Karpas-422 (cell line): ENCODE results near the gene ANKFN1. TPM values are rescaled to one million over a fixed set of nuclear protein-coding genes. Genes with fewer than 3 reads are reported as not detected.
A peak's percentile ranks its signal among the peaks of the same experiment; 100 is the strongest.

ENCODE experiments used
- DNase-seq: peaks from one replicate; pipeline ENCODE4 v3.0.0-alpha.2; 2015
- H2AFZ ChIP-seq: fragments of 200-600 bp; sonication (generic); 2 replicates; pipeline ENCODE4 v1.6.1; 2014; ENCODE audit warnings: antibody characterized with exemption, low read length, mixed read lengths
- H3K27ac ChIP-seq: fragments of 200-600 bp; sonication (generic); 2 replicates; pipeline ENCODE4 v1.5.1; 2014; ENCODE audit warnings: mild to moderate bottlenecking, low read length, moderate library complexity
- H3K27me3 ChIP-seq: fragments of 200-600 bp; sonication (generic); 2 replicates; pipeline ENCODE4 v1.6.1; 2014; ENCODE audit warnings: low read length, mixed read lengths
- H3K36me3 ChIP-seq: fragments of 200-600 bp; sonication (generic); 2 replicates; pipeline ENCODE4 v1.6.1; 2014; ENCODE audit warnings: low read length, mixed read lengths; ENCODE audit not compliant: insufficient read depth
- H3K4me1 ChIP-seq: fragments of 200-600 bp; sonication (generic); 2 replicates; pipeline ENCODE4 v1.6.1; 2014; ENCODE audit warnings: mild to moderate bottlenecking, low read length, mixed read lengths
- H3K4me2 ChIP-seq: fragments of 200-600 bp; sonication (generic); 2 replicates; pipeline ENCODE4 v1.6.1; 2014; ENCODE audit warnings: low read length, low read depth, mild to moderate bottlenecking; ENCODE audit not compliant: poor library complexity, severe bottlenecking
- H3K4me3 ChIP-seq: fragments of 200-600 bp; sonication (generic); 2 replicates; pipeline ENCODE4 v1.5.1; 2014; ENCODE audit warnings: mild to moderate bottlenecking, antibody characterized with exemption, low read length, mixed read lengths
- H3K79me2 ChIP-seq: fragments of 200-600 bp; sonication (generic); 2 replicates; pipeline ENCODE4 v1.6.1; 2014; ENCODE audit warnings: mild to moderate bottlenecking, low read length, mixed read lengths
- H3K9ac ChIP-seq: fragments of 200-600 bp; sonication (generic); 2 replicates; pipeline ENCODE4 v1.6.0; 2014; ENCODE audit warnings: low read length
- H3K9me2 ChIP-seq: fragments of 200-600 bp; sonication (generic), shearing (Covaris generic); replicated peaks from 2 replicates; pipeline ENCODE4 v1.6.0; 2014; ENCODE audit warnings: mild to moderate bottlenecking, low read length, moderate library complexity; ENCODE audit not compliant: insufficient read depth
- H3K9me3 ChIP-seq: fragments of 300-700, 200-600 bp; sonication (generic); 2 replicates; pipeline ENCODE4 v1.6.1; 2014; ENCODE audit warnings: low read length, mixed read lengths
- H4K20me1 ChIP-seq: fragments of 200-600 bp; sonication (generic); 2 replicates; pipeline ENCODE4 v1.6.1; 2014; ENCODE audit warnings: mild to moderate bottlenecking, antibody characterized with exemption, low read length, low read depth; ENCODE audit not compliant: insufficient read depth
- total RNA-seq: library from RNA; depleted of rRNA; stranded (reverse); fragments of >200 nt; shearing (Covaris generic); gene quantifications from 2 replicates; pipeline ENCODE4 v1.2.3, GENCODE V29; 2014; ENCODE audit warnings: low replicate concordance

ANKFN1 gene
- total RNA-seq, 1 experiment from 2014 or later: not detected

- no peak overlapping the region for H3K9ac ChIP-seq
- no peak overlapping the region for H3K4me2 ChIP-seq
- H4K20me1 ChIP-seq: no peaks in the 10 kb centered on the region
- H3K27ac ChIP-seq: no peak overlapping the region
- DNase-seq: no peak
- H3K4me3 ChIP-seq: no peak overlapping the region
- H3K27me3 ChIP-seq: no peaks in the 10 kb centered on the region
- no peaks in the 10 kb centered on the region for H3K79me2 ChIP-seq
- H3K4me1 ChIP-seq: peaks cover 10% of the 10 kb centered on the region
- H3K36me3 ChIP-seq: no peaks in the 10 kb centered on the region
- H3K9me3 ChIP-seq: no peaks in the 10 kb centered on the region
- no peak overlapping the region for H2AFZ ChIP-seq
- no peaks in the 10 kb centered on the region for H3K9me2 ChIP-seq
Observed at GRCh38 chr17:56291226-56291805, 138.0 kb downstream of the ANKFN1 start.

DNA sequence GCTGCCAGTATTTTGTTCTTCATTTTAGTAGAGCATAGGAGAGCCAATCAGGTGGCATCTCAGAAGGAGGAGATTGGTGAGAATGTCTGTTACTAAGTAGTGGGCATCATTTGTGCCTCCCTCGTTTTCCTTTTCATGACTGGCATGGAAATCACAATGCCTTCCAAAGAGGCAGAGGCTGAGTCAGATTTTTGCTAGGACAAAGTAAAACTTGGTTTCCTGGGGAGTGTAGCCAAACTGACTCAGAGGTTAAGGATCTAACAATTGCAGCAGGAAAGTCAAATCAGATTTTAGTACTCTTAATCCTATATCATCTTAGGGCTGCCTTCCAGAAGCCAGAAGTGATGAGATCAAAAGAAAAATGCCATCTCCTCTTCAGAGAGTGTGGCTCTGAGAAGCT is 138.7 kb downstream of the ANKFN1 start:
- Histone ChIP-seq H2AFZ (no peak overlapping the region), H3K4me3 (no peak overlapping the region), H4K20me1 (no peaks in the 10 kb centered on the region), H3K9ac (no peak overlapping the region), H3K36me3 (no peaks in the 10 kb centered on the region), H3K4me1 (peaks cover 10% of the 10 kb centered on the region), H3K79me2 (no peaks in the 10 kb centered on the region), H3K4me2 (no peak overlapping the region), H3K27me3 (no peaks in the 10 kb centered on the region), H3K9me3 (no peaks in the 10 kb centered on the region), H3K27ac (no peak overlapping the region), H3K9me2 (no peaks in the 10 kb centered on the region)
- DNase-seq: no peak

DNA sequence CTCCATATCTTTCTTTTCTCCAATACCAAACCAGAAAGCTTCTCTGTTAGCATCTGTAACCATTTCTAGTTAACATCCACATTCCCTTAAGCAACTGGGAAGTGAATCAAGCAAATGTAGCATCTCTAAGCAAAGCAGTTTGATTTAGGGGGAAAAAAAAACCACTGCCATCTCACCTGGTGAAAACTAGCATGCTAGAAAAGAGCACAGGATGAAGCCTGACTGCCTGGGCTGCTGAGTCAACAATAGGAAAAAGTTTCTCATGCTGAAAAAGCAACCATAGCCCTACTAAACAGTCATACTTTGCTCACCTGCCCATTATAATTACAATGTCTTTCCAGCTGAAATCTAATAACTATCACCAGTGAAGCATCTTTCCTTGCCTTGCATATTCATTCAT is 139.3 kb downstream of the ANKFN1 start:
- DNase-seq: no peak
- Histone ChIP-seq H3K4me1 (peaks cover 10% of the 10 kb centered on the region), H2AFZ (no peak overlapping the region)

DNA sequence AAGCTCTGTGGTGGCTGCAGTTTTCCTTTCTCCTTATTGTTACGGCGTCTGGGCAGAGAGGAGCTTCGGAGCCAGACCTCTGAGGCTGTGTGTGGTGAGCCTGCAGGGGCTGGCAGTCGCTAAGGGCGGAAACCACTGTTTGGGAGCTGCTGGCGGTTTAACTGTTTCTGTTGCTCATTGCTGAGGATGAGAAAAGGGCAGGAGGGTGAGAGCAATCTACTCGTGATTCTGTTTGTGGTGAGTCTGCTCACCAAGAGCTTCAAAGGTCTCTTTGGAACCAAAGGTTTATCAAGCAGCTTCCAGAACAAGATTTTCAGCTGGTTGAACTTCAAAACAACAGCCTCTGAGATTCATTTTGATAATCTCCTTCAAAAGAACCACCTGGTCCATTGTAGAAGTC is 143.9 kb downstream of the ANKFN1 start:
- no peak overlapping the region for H3K4me3 ChIP-seq
- no peaks in the 10 kb centered on the region for H3K36me3 ChIP-seq
- no peaks in the 10 kb centered on the region for H3K79me2 ChIP-seq
- H3K9me2 ChIP-seq: no peaks in the 10 kb centered on the region
- H4K20me1 ChIP-seq: no peaks in the 10 kb centered on the region
- H3K4me1 ChIP-seq: no peaks in the 10 kb centered on the region
- DNase-seq: no peak
- no peaks in the 10 kb centered on the region for H3K27me3 ChIP-seq
- H3K9ac ChIP-seq: no peak overlapping the region
- no peaks in the 10 kb centered on the region for H3K9me3 ChIP-seq
- no peak overlapping the region for H3K27ac ChIP-seq
- H3K4me2 ChIP-seq: no peak overlapping the region
- H2AFZ ChIP-seq: no peak overlapping the region

More for the DNA sequence above, 139.3 kb downstream of the ANKFN1 start:
- no peaks in the 10 kb centered on the region for H4K20me1 ChIP-seq
- no peak overlapping the region for H3K4me2 ChIP-seq
- no peaks in the 10 kb centered on the region for H3K79me2 ChIP-seq
- H3K36me3 ChIP-seq: no peaks in the 10 kb centered on the region
- H3K9ac ChIP-seq: no peak overlapping the region
- no peaks in the 10 kb centered on the region for H3K9me2 ChIP-seq
- H3K27ac ChIP-seq: no peak overlapping the region
- no peaks in the 10 kb centered on the region for H3K27me3 ChIP-seq
- H3K4me3 ChIP-seq: no peak overlapping the region
- H3K9me3 ChIP-seq: no peaks in the 10 kb centered on the region

DNA sequence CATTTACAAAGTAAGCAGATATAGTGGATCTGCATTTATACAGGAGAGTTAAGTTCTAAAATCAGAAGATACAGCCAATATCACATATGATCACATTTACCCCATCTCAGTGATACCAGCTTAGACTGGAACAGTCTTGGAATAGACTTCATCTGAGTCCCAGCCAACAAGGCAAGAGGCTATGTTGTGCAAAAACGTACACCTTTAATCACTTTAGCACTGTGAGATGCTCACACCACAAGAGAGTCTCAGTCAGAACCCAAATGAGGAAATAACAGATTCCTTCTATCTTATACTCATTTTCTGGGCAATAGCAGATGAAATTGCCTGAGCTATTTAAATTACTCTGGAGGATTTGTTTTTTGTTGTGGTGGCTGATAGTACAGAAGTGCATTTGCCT is 145.6 kb downstream of the ANKFN1 start:
- Histone ChIP-seq H3K79me2 (no peaks in the 10 kb centered on the region), H3K27me3 (no peaks in the 10 kb centered on the region), H3K9ac (no peak overlapping the region), H3K36me3 (no peaks in the 10 kb centered on the region), H4K20me1 (no peaks in the 10 kb centered on the region), H3K27ac (no peak overlapping the region), H3K4me2 (no peak overlapping the region), H3K4me3 (no peak overlapping the region), H3K9me3 (no peaks in the 10 kb centered on the region), H2AFZ (no peak overlapping the region), H3K9me2 (no peaks in the 10 kb centered on the region), H3K4me1 (no peaks in the 10 kb centered on the region)
- no peak for DNase-seq

DNA sequence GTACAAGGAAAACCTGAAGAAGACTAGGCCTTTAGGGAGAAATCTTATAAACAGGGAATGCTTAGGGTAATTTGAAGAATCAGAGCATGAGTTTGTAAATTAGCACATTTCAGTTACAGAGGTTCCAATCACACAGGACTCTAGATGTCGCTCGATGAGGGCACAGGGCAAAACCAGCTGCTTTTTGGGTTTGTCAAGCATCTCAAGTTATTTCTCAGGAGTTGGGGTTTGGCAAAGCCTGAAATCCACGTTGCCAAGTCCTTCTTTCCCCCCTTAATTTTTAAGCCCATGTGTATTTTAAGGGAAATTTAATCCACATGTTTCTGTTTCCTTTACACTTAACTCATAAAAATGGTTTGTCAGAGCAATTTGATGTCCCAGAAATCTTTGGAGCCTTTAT is 146.9 kb downstream of the ANKFN1 start:
- H4K20me1 ChIP-seq: no peaks in the 10 kb centered on the region
- H3K79me2 ChIP-seq: no peaks in the 10 kb centered on the region
- no peaks in the 10 kb centered on the region for H3K4me1 ChIP-seq
- H3K27me3 ChIP-seq: no peaks in the 10 kb centered on the region
- no peak overlapping the region for H3K27ac ChIP-seq
- no peak overlapping the region for H3K4me3 ChIP-seq
- H3K4me2 ChIP-seq: no peak overlapping the region
- H2AFZ ChIP-seq: no peak overlapping the region
- H3K9me3 ChIP-seq: no peaks in the 10 kb centered on the region
- no peaks in the 10 kb centered on the region for H3K36me3 ChIP-seq
- H3K9ac ChIP-seq: no peak overlapping the region
- no peaks in the 10 kb centered on the region; the same call in 1 of the 2 replicates for H3K9me2 ChIP-seq
- no peak for DNase-seq

DNA sequence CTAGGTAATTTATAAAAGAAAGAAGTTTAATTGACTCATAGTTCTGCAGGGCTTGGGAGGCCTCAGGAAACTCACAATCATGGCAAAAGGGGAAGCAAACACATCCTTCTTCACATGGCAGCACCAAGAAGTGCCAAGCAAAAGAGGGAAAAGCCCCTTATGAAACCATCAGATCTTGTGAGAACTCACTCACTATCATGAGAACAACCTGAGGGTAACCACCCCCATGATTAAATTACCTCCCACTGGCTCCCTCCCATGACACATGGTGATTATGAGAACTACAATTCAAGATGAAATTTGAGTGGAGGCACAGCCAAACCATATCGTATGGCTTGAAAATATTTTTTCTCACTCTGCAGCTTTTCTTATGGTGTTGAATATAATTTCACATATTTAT is 151.7 kb downstream of the ANKFN1 start:
- no peaks in the 10 kb centered on the region; the same call in 1 of the 2 replicates for H3K9me2 ChIP-seq
- no peaks in the 10 kb centered on the region for H3K79me2 ChIP-seq
- H3K27me3 ChIP-seq: no peaks in the 10 kb centered on the region
- H4K20me1 ChIP-seq: no peaks in the 10 kb centered on the region
- DNase-seq: peak; percentile 47
- no peak overlapping the region for H3K27ac ChIP-seq
- H3K4me3 ChIP-seq: no peak overlapping the region
- no peaks in the 10 kb centered on the region for H3K9me3 ChIP-seq
- no peak overlapping the region for H2AFZ ChIP-seq
- H3K4me2 ChIP-seq: no peak overlapping the region
- no peaks in the 10 kb centered on the region for H3K36me3 ChIP-seq
- H3K9ac ChIP-seq: no peak overlapping the region
- no peaks in the 10 kb centered on the region for H3K4me1 ChIP-seq

DNA sequence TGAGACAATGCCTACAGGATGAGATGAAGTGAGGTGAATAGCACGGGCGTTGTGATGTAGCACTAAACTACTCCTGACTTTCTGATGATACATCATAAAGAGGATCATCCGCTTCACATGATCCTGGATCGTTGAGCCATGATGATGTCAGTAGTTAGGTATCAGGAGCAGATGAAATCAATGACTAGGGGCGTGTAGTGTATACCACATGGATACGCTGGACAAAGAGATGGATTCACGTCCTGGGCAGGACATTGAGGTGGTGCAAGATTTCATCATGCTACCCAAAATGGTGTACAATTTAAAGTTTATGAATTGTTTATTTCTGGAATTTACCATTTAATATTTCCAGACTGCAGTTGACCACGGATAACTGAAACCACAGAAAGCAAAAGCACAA is 156.6 kb downstream of the ANKFN1 start:
- Histone ChIP-seq H3K27ac (no peak overlapping the region), H3K4me2 (no peak overlapping the region), H4K20me1 (no peaks in the 10 kb centered on the region), H3K9me2 (no peaks in the 10 kb centered on the region), H3K4me3 (no peak overlapping the region), H3K27me3 (no peaks in the 10 kb centered on the region), H3K36me3 (no peaks in the 10 kb centered on the region), H3K9ac (no peak overlapping the region), H2AFZ (no peak overlapping the region), H3K79me2 (no peaks in the 10 kb centered on the region), H3K9me3 (no peaks in the 10 kb centered on the region), H3K4me1 (no peaks in the 10 kb centered on the region)
- DNase-seq: no peak

- Histone ChIP-seq H3K9me2 (no peaks in the 10 kb centered on the region), H3K27me3 (no peaks in the 10 kb centered on the region)
Observed at GRCh38 chr17:56310782-56311181, 157.5 kb downstream of the ANKFN1 start.

More at GRCh38 chr17:56310782-56311181, 157.5 kb downstream of the ANKFN1 start:
- Histone ChIP-seq H3K9ac (no peak overlapping the region), H3K9me3 (no peaks in the 10 kb centered on the region), H3K27ac (no peak overlapping the region), H3K4me3 (no peak overlapping the region), H3K4me2 (no peak overlapping the region), H3K36me3 (no peaks in the 10 kb centered on the region), H3K4me1 (no peaks in the 10 kb centered on the region), H2AFZ (no peak overlapping the region), H3K79me2 (no peaks in the 10 kb centered on the region), H4K20me1 (no peaks in the 10 kb centered on the region)
- DNase-seq: no peak
